HCT116 (cell line): ENCODE data around the gene SMARCA5.

Experiments used
- CEBPB ChIP-seq: IDR thresholded peaks from 2 replicates; pipeline ENCODE4 v1.6.1; 2012; ENCODE audit warnings: low read depth
- ELF1 ChIP-seq: IDR thresholded peaks from 2 replicates; pipeline ENCODE4 v1.6.1; 2012; ENCODE audit warnings: low read depth, borderline replicate concordance
- EZH2 ChIP-seq: fragments of 200-600 bp; sonication (generic); IDR thresholded peaks from 2 replicates; pipeline ENCODE4 v1.6.1; 2017; ENCODE audit warnings: antibody characterized with exemption, mixed run types
- EZH2phosphoT487 ChIP-seq: fragments of 200-600 bp; IDR thresholded peaks from 2 replicates; pipeline ENCODE4 v1.6.1; 2018; ENCODE audit warnings: antibody characterized with exemption, borderline replicate concordance
- POLR2A ChIP-seq: IDR thresholded peaks from 2 replicates; pipeline ENCODE4 v1.7.0; 2011; ENCODE audit warnings: borderline replicate concordance; ENCODE audit not compliant: insufficient read depth, insufficient read length; ENCODE audit errors: extremely low read depth
- POLR2AphosphoS5 ChIP-seq: IDR thresholded peaks from 2 replicates; pipeline ENCODE4 v1.6.1; 2011; ENCODE audit warnings: mild to moderate bottlenecking, low read depth, low read length, moderate library complexity
- RAD21 ChIP-seq: IDR thresholded peaks from 2 replicates; pipeline ENCODE4 v1.6.1; 2012; ENCODE audit warnings: low read depth, mild to moderate bottlenecking
- SP1 ChIP-seq: IDR thresholded peaks from 2 replicates; pipeline ENCODE4 v1.6.1; 2012; ENCODE audit warnings: low read depth
- SRF ChIP-seq: IDR thresholded peaks from 2 replicates; pipeline ENCODE4 v1.6.1; 2012; ENCODE audit warnings: low read depth
- TCF7L2 ChIP-seq: IDR thresholded peaks from 2 replicates; pipeline ENCODE4 v1.7.0; 2011; ENCODE audit warnings: borderline replicate concordance, inconsistent platforms; ENCODE audit not compliant: insufficient read depth, insufficient read length; ENCODE audit errors: extremely low read depth
- ZNF274 ChIP-seq: fragments of 200-500 bp; sonication (Bioruptor generic); IDR thresholded peaks from 2 replicates; pipeline ENCODE4 v1.6.1; 2014; ENCODE audit warnings: mild to moderate bottlenecking, low read depth, low read length, inconsistent platforms
- TF ChIP-seq, protein P1 (sequence below): IDR thresholded peaks from 2 replicates; pipeline ENCODE4 v1.6.1; 2012
- TF ChIP-seq, protein P2 (sequence below), 3 experiments: fragments of 200-600 bp in 1 of 3; sonication (generic) in 1 of 3; IDR thresholded peaks in 2 of 3; conservative IDR thresholded peaks in 1 of 3; 2 replicates each; pipeline ENCODE4 v1.5.1; 2012 to 2017; ENCODE audit warnings: low read depth in 2 of 3, low read length in 2 of 3, antibody characterized with exemption in 1 of 3, borderline replicate concordance in 1 of 3, control low read depth in 1 of 3, mild to moderate bottlenecking in 1 of 3, mixed read lengths in 1 of 3, mixed run types in 1 of 3, moderate library complexity in 1 of 3; ENCODE audit not compliant: insufficient read depth in 1 of 3
- TF ChIP-seq, protein P3 (sequence below): IDR thresholded peaks from 2 replicates; pipeline ENCODE4 v1.6.1; 2012; ENCODE audit warnings: low read depth

DNA sequence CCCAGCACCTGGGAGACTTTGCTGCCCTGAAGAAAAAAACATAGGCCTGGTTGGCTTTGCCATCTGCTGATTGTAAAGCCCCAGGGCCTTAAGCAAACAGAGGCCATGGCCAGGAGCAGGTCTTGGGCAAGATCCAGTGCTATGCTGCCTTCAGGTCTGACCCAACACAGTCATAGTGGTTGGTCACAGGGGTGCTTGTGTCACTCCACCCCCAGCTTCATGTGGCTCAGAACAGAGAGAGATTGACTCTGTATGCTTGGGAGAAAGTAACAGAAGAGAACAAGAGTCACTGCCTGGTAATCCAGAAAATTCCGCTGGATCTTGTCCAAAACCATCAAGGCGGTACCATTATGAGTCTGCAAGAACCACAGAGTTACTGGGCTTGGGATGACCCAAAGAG, 24.4 kb upstream of the SMARCA5 start:
- TF ChIP-seq, protein P1, sequence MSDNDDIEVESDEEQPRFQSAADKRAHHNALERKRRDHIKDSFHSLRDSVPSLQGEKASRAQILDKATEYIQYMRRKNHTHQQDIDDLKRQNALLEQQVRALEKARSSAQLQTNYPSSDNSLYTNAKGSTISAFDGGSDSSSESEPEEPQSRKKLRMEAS = no peak
- TF ChIP-seq, protein P2, sequence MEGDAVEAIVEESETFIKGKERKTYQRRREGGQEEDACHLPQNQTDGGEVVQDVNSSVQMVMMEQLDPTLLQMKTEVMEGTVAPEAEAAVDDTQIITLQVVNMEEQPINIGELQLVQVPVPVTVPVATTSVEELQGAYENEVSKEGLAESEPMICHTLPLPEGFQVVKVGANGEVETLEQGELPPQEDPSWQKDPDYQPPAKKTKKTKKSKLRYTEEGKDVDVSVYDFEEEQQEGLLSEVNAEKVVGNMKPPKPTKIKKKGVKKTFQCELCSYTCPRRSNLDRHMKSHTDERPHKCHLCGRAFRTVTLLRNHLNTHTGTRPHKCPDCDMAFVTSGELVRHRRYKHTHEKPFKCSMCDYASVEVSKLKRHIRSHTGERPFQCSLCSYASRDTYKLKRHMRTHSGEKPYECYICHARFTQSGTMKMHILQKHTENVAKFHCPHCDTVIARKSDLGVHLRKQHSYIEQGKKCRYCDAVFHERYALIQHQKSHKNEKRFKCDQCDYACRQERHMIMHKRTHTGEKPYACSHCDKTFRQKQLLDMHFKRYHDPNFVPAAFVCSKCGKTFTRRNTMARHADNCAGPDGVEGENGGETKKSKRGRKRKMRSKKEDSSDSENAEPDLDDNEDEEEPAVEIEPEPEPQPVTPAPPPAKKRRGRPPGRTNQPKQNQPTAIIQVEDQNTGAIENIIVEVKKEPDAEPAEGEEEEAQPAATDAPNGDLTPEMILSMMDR (IDR thresholded peaks at IDR 0.05 in 2 of 3, conservative IDR thresholded peaks at IDR 0.05 in 1 of 3; ENCODE audit: borderline replicate concordance in 1 of 3, insufficient read depth in 1 of 3, low read depth in 2 of 3, low read length in 2 of 3) = no peak
- TF ChIP-seq POLR2A (no peak), ZNF274 (no peak), EZH2phosphoT487 (no peak), EZH2 (no peak), TCF7L2 (no peak), SRF (no peak), POLR2AphosphoS5 (no peak), SP1 (no peak), ELF1 (no peak), RAD21 (no peak), CEBPB (no peak)
- TF ChIP-seq, protein P3, sequence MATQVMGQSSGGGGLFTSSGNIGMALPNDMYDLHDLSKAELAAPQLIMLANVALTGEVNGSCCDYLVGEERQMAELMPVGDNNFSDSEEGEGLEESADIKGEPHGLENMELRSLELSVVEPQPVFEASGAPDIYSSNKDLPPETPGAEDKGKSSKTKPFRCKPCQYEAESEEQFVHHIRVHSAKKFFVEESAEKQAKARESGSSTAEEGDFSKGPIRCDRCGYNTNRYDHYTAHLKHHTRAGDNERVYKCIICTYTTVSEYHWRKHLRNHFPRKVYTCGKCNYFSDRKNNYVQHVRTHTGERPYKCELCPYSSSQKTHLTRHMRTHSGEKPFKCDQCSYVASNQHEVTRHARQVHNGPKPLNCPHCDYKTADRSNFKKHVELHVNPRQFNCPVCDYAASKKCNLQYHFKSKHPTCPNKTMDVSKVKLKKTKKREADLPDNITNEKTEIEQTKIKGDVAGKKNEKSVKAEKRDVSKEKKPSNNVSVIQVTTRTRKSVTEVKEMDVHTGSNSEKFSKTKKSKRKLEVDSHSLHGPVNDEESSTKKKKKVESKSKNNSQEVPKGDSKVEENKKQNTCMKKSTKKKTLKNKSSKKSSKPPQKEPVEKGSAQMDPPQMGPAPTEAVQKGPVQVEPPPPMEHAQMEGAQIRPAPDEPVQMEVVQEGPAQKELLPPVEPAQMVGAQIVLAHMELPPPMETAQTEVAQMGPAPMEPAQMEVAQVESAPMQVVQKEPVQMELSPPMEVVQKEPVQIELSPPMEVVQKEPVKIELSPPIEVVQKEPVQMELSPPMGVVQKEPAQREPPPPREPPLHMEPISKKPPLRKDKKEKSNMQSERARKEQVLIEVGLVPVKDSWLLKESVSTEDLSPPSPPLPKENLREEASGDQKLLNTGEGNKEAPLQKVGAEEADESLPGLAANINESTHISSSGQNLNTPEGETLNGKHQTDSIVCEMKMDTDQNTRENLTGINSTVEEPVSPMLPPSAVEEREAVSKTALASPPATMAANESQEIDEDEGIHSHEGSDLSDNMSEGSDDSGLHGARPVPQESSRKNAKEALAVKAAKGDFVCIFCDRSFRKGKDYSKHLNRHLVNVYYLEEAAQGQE = no peak
